ENCODE measurements around the gene NDUFAF8.

DNA sequence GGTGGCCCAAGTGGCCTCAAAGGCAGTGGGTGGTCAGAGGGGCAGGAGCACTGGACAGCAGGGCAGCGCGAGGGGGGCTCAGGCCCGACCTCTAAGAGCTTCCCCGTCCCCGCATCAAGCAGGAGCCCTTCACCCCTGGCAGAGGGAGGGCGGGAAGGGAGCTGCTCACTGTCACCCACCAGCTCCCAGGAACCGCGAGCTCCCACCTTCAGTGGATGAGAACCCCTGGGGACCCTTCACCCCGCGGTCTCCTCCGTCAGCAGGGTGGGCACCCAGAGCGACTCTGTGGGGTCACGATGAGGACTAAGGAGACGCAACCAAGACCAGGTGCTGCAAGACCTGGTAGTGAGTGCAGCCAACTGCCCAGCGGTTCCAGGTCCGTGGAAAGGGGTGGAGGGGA is 30.0 kb upstream of the NDUFAF8 start:
- TF ChIP-seq CTCF (IDR thresholded peaks at IDR 0.05) (no peak), POLR2AphosphoS5 (IDR thresholded peaks at IDR 0.05) (no peak), POLR2A (IDR thresholded peaks at IDR 0.05) (no peak), EP300 (IDR thresholded peaks at IDR 0.05) (no peak)
